Thyroid gland (tissue), 4 donors: ENCODE data around the gene ZNF687.

Experiments used
- CTCF ChIP-seq, 6 experiments: fragments of 200-600 bp in 3 of 6; fragments of 450-650 bp in 3 of 6; sonication (generic) in 3 of 6; IDR thresholded peaks; one replicate each; pipeline ENCODE4 v1.5.1; 2016 to 2019; ENCODE audit warnings: antibody characterized with exemption in 6 of 6, mild to moderate bottlenecking in 2 of 6, inconsistent platforms in 1 of 6, moderate library complexity in 1 of 6
- POLR2A ChIP-seq, 2 donors: fragments of 450-650 bp; IDR thresholded peaks; one replicate each; pipeline ENCODE4 v1.6.1; 2017; ENCODE audit warnings: antibody characterized with exemption in 2 of 2, mild to moderate bottlenecking in 2 of 2, moderate library complexity in 1 of 2

- TF ChIP-seq CTCF (IDR thresholded peaks at IDR 0.05): no peak
- no peak for TF ChIP-seq POLR2A (IDR thresholded peaks at IDR 0.05)
Measured at GRCh38 chr1:151293093-151293492, 11.0 kb downstream of the ZNF687 start.
